Activated effector memory CD4-positive, alpha-beta T cell treated with Interleukin-2 at 50 U/mL for 16 hours (primary cell): ENCODE results near the gene EYA2.
"Not testable (repeated sequence)": the region's sequence is repeated elsewhere in the genome, so short reads cannot be mapped to it uniquely, and the experiment has no call there.

Source experiments
- DNase-seq: peaks from one replicate; pipeline ENCODE4 v3.0.0-alpha.2; 2020

EYA2 gene

GRCh38 chr20:46897328-46897880, 2.8 kb downstream of the EYA2 start:
- DNase-seq, result no peak

- DNase-seq, result no peak
Observed at GRCh38 chr20:46898423-46898822, 3.8 kb downstream of the EYA2 start.

GRCh38 chr20:46899621-46900020, 5.0 kb downstream of the EYA2 start:
- DNase-seq, result no peak

- DNase-seq, result no peak
Observed at GRCh38 chr20:46900086-46900485, 5.4 kb downstream of the EYA2 start.

- DNase-seq, result no peak
Observed at GRCh38 chr20:46900826-46901225, 6.2 kb downstream of the EYA2 start.

GRCh38 chr20:46901638-46902037, 7.0 kb downstream of the EYA2 start:
- DNase-seq, result no peak

GRCh38 chr20:46903256-46903655, 8.6 kb downstream of the EYA2 start:
- no peak for DNase-seq

- DNase-seq, result no peak
Observed at GRCh38 chr20:46903937-46904336, 9.3 kb downstream of the EYA2 start.

- DNase-seq, result no peak
Observed at GRCh38 chr20:46905364-46906125, 10.9 kb downstream of the EYA2 start.

- DNase-seq, result no peak
Observed at GRCh38 chr20:46913329-46914044, 18.8 kb downstream of the EYA2 start.

GRCh38 chr20:46914789-46915379, 20.2 kb downstream of the EYA2 start:
- DNase-seq, result no peak

- no peak for DNase-seq
Observed at GRCh38 chr20:46915575-46916257, 21.1 kb downstream of the EYA2 start.

GRCh38 chr20:46916258-46916603, 21.6 kb downstream of the EYA2 start:
- no peak for DNase-seq

GRCh38 chr20:46917155-46917554, 22.5 kb downstream of the EYA2 start:
- DNase-seq, result no peak

- no peak for DNase-seq
Observed at GRCh38 chr20:46920114-46920513, 25.5 kb downstream of the EYA2 start.

GRCh38 chr20:46922841-46923240, 28.2 kb downstream of the EYA2 start:
- not testable (repeated sequence) for DNase-seq

- no peak for DNase-seq
Observed at GRCh38 chr20:46923550-46923949, 28.9 kb downstream of the EYA2 start.

- no peak for DNase-seq
Observed at GRCh38 chr20:46928580-46929132, 34.0 kb downstream of the EYA2 start.

GRCh38 chr20:46929902-46930301, 35.3 kb downstream of the EYA2 start:
- DNase-seq, result no peak

GRCh38 chr20:46930640-46931339, 36.1 kb downstream of the EYA2 start:
- no peak for DNase-seq

- no peak for DNase-seq
Observed at GRCh38 chr20:46931699-46932098, 37.1 kb downstream of the EYA2 start.

GRCh38 chr20:46932439-46932838, 37.8 kb downstream of the EYA2 start:
- not testable (repeated sequence) for DNase-seq
